GM12878 (cell line): ENCODE measurements around the gene FOSB. TPM values are rescaled to one million over a fixed set of nuclear protein-coding genes. Genes with fewer than 3 reads are reported as not detected.

Experiments
- ATF3 ChIP-seq: IDR thresholded peaks from 2 replicates; pipeline ENCODE4 v1.6.1; 2011; ENCODE audit warnings: low read depth, mild to moderate bottlenecking, low read length, moderate library complexity, borderline replicate concordance; ENCODE audit errors: extremely low read depth
- BMI1 ChIP-seq: fragments of 450-650 bp; IDR thresholded peaks from 2 replicates; pipeline ENCODE4 v1.6.1; 2016; ENCODE audit warnings: mild to moderate bottlenecking, moderate library complexity, borderline replicate concordance
- CREM ChIP-seq: IDR thresholded peaks from 2 replicates; pipeline ENCODE4 v1.6.1; 2014; ENCODE audit warnings: antibody characterized with exemption, low read depth
- CUX1 ChIP-seq: IDR thresholded peaks from 2 replicates; pipeline ENCODE4 v1.6.1; 2012; ENCODE audit warnings: improper control_type of control experiment, low read depth, low read length; ENCODE audit not compliant: insufficient replicate concordance
- E4F1 ChIP-seq: fragments of 450-650 bp; IDR thresholded peaks from 2 replicates; pipeline ENCODE4 v1.6.1; 2018; ENCODE audit warnings: borderline replicate concordance, mild to moderate bottlenecking; ENCODE audit not compliant: partially characterized antibody
- FOXK2 ChIP-seq: fragments of 450-650 bp; IDR thresholded peaks from 2 replicates; pipeline ENCODE4 v1.6.1; 2017; ENCODE audit warnings: mild to moderate bottlenecking, moderate library complexity
- HDAC6 ChIP-seq: fragments of 200-600 bp; sonication (generic); IDR thresholded peaks from one replicate; pipeline ENCODE4 v1.8.0; 2017; ENCODE audit warnings: antibody characterized with exemption; ENCODE audit not compliant: unreplicated experiment
- IKZF1 ChIP-seq: fragments of 450-650 bp; conservative IDR thresholded peaks from 2 replicates; pipeline ENCODE4 v1.6.1; 2017; ENCODE audit warnings: antibody characterized with exemption, mild to moderate bottlenecking
- KLF5 ChIP-seq: fragments of 450-650 bp; IDR thresholded peaks from 2 replicates; pipeline ENCODE4 v1.6.1; 2014; ENCODE audit warnings: mild to moderate bottlenecking; ENCODE audit not compliant: partially characterized antibody
- MAX ChIP-seq: IDR thresholded peaks from 2 replicates; pipeline ENCODE4 v1.6.1; 2012; ENCODE audit warnings: low read depth, low read length, improper control_type of control experiment
- MYB ChIP-seq: fragments of 150-350 bp; IDR thresholded peaks from 2 replicates; pipeline ENCODE4 v1.6.1; 2014; ENCODE audit warnings: mild to moderate bottlenecking, low read depth, low read length, borderline replicate concordance
- MYC ChIP-seq: IDR thresholded peaks from 2 replicates; pipeline ENCODE4 v1.6.1; 2011; ENCODE audit warnings: mild to moderate bottlenecking, low read length, moderate library complexity, inconsistent platforms; ENCODE audit not compliant: insufficient read depth, insufficient replicate concordance, insufficient read length, severe bottlenecking
- PAX8 ChIP-seq: fragments of 450-650 bp; IDR thresholded peaks from 2 replicates; pipeline ENCODE4 v1.6.1; 2017; ENCODE audit warnings: mild to moderate bottlenecking, moderate library complexity
- POLR2A ChIP-seq: IDR thresholded peaks from 2 replicates; pipeline ENCODE4 v1.6.1; 2011; ENCODE audit warnings: low read depth, mild to moderate bottlenecking, low read length
- RELA ChIP-seq: fragments of 450-650 bp; IDR thresholded peaks from 2 replicates; pipeline ENCODE4 v1.8.0; 2014; ENCODE audit warnings: borderline replicate concordance; ENCODE audit not compliant: partially characterized antibody
- SKIL ChIP-seq: fragments of 450-650 bp; IDR thresholded peaks from 2 replicates; pipeline ENCODE4 v1.6.1; 2017; ENCODE audit warnings: mild to moderate bottlenecking, low read depth, inconsistent platforms; ENCODE audit not compliant: poor library complexity, severe bottlenecking
- polyA plus RNA-seq, 11 experiments: library from polyadenylated mRNA; depleted of rRNA in 4 of 11; unstranded in 6 of 11; stranded (reverse) in 5 of 11; fragments of >200 nt; fragmentation: Nextera tagmentation in 4 of 11; fragmentation: Illumina TruSeq in 1 of 11; extraction: Ambion mirVana in 4 of 11; extraction: Trizol in 1 of 11; gene quantifications; 1 replicate in 1 of 11; 2 replicates in 10 of 11; pipeline versions ENCODE4 v1.2.1 to v1.2.3, GENCODE V29; 2011 to 2016; ENCODE audit warnings: inconsistent platforms in 2 of 11, missing spikeins in 2 of 11, low read depth in 1 of 11
- total RNA-seq, 4 experiments: library from RNA; depleted of rRNA in 3 of 4; stranded (reverse); fragments of >200 nt in 3 of 4; fragmentation: Illumina TruSeq in 1 of 4; extraction: Trizol in 1 of 4; gene quantifications; 2 replicates each; pipeline versions ENCODE4 v1.2.1 to v1.2.3, GENCODE V29; 2013 to 2021

The FOSB gene
- total and polyA plus RNA-seq, 10 of the 15 experiments (the other 5 are each of a cell fraction or from before 2014, with no cell fraction given) = 0.06 to 0.56 (median 0.26) TPM

- TF ChIP-seq CUX1 (no peak), HDAC6 (no peak), SKIL (no peak), BMI1 (peak; percentile 44; the same call in 1 of the 2 replicates), POLR2A (peak; percentile 79), IKZF1 (peak; percentile 67), MAX (peak; percentile 71; the same call in 1 of the 2 replicates), MYB (no peak), CREM (peak; percentile 95), RELA (peak; percentile 42), KLF5 (peak; percentile 45), ATF3 (no peak), MYC (peak; percentile 66), FOXK2 (no peak), E4F1 (peak; percentile 26), PAX8 (no peak)
Measured at GRCh38 chr19:45469132-45469944, 1.5 kb downstream of the FOSB start (continued).
